HG02884 (cell line): Measurements from ENCODE around the gene OR52M1.
"Not testable (repeated sequence)": the region's sequence is repeated elsewhere in the genome, so short reads cannot be mapped to it uniquely, and the experiment has no call there.

ENCODE experiments used
- ATAC-seq: cut with Tn5 transposase; IDR thresholded peaks from one replicate; pipeline ENCODE4 v1.9.1; 2021; ENCODE audit warnings: mild to moderate bottlenecking, moderate library complexity; ENCODE audit not compliant: unreplicated experiment

Gene OR52M1, protein sequence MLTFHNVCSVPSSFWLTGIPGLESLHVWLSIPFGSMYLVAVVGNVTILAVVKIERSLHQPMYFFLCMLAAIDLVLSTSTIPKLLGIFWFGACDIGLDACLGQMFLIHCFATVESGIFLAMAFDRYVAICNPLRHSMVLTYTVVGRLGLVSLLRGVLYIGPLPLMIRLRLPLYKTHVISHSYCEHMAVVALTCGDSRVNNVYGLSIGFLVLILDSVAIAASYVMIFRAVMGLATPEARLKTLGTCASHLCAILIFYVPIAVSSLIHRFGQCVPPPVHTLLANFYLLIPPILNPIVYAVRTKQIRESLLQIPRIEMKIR

DNA sequence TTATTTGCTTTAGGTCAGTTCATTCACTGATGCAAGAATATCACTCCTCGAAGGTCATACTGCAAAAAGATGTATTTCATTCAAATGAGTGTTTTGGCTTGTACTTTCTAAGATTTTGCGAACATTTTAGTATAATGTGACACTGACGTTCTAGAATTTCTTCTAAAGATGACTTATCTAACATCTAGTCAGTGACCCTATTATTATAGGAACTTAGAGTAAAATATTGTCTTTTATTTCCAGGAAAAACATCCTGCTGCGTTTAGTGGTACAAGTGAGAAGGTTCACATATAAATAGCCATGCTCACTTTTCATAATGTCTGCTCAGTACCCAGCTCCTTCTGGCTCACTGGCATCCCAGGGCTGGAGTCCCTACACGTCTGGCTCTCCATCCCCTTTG is at the start of gene OR52M1:
TSS of gene OR52M1 (plus strand) at position 301 of the 400 bp plus-strand sequence. CDS start at position 301, 0 bp downstream.
- no peak for ATAC-seq

DNA sequence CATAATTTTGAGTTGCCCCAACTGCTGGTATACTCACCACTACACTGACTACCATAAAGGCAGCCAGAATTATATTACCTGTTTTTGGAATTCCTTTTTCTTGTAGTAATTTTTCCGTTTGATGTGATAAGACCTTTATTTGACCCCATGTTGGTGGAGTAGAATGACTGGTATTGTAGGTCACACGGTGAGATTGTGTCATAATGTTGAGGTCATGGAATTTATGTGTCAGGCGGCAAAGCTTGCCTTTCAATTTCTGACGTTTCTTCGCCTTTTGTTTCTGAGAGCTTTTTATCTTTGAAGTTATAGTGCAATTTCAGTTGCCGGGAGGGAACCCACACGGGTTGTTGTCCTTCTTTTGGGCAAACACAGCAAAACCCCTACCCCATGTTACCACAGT is 49.5 kb upstream of the OR52M1 start:
- ATAC-seq = no peak

DNA sequence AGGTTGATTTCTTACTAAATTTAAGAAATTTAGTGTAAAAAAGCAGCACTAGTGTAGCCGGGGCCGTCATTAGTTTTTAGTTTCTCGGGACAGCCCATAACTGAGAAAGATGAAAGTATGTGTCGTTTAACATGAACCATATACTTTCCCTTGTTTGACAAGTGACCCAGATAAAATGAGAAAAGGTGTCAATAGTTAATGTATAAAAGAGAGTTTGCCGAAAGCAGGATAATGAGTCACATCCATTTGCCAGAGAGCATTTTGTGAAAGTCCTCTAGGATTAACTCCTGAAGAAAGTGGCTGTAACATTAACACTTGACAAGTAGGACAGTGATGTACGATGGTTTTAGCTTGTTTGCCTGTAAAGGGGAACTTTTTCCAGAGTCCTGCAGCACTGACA is 49.0 kb upstream of the OR52M1 start:
- ATAC-seq = no peak

DNA sequence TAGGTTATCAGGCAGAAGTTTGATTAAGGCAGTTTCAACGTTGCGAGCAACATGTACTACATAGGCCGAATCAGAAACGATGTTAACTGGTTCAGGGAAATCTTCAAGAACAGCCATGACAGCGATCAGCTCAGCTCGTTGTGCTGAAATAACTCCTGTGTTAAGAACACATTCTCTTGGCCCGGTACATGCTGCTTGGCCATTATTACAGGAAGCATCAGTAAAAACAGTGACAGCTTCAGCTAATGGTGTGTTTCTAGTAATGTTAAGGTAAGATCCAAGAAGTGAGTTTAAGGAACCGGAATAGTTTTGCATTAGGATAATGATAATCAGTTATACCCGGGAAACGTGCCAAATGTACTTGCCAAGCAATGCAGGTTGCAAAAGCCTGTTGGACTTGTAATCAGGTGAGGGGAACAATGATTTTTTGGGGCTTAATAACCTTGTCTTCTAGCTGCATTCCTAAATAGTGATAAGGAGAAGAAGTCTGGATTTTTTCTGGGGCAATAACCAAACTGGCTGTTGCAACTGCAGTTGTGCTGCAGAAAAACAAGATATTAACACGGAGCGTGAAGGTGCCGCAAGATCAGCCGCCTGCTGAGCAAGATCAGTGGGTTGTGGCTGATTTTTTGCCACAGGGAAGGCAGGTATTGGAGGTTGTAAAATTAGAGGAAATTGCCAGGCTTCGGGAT is 48.3 kb upstream of the OR52M1 start:
- ATAC-seq = no peak

DNA sequence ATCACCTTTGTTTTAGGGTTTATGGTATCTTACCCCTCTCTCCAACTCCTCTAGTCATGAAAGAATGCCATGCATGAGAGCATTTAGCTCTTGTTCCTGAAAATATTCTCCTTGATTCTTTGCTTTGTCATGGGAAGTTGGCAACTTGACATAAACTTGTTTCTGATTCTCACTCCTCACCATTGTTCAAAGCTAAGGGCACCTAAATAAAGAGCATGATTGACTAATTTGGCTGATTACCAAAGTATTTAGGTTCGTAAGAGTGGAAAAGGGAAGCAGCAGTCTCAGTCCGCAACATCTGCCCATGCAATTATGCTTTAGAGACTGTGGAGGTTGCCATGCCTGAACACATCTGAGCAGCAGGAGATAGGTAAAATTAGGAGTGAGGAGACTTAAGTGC is 36.1 kb upstream of the OR52M1 start:
- no peak for ATAC-seq

DNA sequence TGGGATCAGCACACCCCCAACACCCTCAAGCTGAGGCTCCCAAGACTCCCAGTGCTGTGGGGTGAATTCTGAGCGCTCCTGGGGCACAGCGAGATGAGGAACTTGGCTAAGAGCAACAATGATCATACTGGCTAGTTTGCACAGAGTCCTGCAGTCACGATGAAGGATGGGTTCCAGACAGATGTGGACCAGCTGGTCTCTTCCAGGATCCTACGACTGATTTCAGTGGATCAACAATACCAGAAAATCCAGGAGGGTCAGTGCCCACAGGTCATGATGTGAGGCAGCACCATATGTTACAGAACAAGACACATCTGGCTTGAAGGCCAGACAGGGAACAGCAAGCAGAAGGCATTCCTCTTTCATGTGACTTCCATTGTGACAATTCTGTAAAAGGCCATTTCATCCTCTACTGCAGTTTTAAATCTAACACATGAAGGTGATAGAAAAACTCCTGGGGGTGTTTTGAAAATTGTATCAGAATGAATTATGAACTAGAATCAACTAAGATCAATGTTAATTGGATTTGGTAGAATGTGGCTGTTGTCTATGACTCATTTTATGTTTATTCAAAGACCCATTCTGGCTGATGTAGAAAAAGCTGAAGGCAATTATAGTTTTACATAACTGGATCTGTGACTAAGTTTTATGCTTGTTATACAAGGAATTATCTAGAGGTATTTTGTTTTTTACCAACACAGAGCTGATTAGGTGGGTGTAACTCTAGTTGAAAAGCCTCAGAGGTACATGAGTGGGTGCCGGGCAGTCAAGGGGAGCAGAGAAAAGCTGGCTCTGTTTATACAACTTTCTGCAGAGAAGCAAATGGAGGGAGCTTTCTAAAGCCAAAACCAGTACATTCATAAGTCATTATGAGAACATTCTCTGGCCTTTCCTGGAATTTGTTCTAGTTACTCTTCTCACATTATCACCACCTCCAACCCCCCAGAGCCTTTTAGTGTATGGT is 33.4 kb upstream of the OR52M1 start:
- no peak for ATAC-seq

DNA sequence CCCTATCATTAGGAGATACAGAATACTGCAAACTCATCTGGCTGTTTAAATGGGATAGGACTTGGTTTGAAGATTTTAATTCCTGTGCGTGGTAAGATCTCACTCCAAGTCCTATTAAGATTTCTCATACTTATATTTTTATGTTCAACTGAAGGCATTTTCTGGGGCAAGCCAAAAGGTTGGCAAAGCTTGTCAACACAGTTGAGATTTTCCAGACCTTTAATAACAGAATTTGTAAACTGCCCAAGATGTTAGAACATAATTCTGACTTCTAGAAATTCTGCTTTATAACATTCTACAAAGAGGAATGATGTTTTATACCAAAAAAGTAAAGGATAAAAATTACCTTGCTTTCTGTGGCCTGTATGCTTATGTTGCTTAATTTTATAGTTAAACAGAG is 30.8 kb upstream of the OR52M1 start:
- ATAC-seq = no peak

DNA sequence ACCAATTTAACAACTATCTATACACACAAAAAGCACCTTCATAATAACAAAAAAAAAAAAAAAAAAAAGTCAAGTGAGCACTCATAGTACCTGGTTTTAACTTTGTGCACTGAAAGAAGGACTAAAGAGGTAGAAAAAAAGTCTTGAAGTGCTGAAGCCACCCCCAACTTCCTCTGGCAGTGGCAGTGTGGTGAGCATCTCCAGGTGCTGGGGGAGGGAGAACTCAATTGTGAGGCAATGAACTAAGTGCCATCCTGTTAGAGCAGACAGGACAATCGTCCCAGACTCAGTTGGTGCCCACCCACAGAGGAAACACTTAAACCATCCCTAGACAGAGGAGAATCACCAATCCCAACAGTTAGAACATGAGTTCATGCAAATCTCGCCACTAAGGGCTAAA is 22.7 kb upstream of the OR52M1 start:
- ATAC-seq = no peak

DNA sequence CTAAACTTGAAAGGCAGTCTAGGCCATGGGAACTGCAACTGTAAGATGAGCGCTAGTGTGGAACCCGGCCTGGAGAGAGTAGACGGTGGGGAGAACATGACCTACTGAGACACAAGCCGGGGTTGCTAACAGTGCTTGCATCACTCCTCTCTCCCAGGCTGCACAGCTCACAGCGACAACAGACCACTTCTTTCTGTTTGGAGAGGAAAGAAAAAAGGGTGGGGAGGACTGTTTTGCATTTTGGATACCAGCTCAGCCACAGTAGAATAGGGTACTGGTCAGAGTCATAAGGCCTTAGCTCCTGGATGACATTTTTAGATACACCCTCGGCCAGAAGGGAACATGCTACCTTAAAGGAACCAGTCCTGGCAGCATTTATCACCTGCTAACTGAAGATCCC is 22.2 kb upstream of the OR52M1 start:
- ATAC-seq = no peak

DNA sequence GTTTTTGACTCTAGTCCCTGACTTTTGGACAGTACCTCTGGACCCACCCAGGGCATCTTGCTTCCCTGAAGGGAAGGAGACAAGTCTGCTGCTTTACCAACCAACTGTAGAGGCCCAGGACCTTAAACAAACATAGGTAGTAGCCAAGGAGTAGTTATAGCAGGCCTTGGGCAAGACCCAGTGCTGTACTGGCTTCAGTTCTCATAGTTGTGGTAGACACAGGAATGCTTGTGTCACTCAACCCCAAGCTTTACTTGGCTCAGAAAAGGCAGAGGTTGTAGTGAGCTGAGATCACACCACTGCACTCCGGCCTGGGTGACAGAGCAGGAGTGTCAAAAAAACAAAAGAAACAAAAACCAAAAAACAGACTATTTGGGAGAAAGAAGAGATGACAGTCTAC is 21.3 kb upstream of the OR52M1 start:
- ATAC-seq = no peak

DNA sequence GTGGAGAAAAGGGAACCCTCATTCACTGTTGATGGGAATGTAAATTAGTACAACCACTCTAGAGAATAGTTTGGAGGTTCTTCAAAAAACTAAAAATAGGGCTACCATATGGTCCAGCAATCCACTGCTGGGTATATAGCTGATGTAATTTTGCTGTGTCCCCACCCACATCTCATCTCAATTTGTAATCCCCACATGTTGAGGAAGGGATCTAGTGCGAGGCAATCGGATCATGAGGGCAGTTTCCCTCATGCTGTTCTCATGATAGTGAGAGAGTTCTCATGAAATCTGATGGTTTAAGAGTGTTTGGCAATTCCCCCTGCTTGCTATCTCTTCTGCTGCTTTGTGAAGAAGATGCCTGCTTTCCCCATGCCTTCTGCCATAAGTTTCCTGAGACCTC is 17.1 kb upstream of the OR52M1 start:
- no peak for ATAC-seq

DNA sequence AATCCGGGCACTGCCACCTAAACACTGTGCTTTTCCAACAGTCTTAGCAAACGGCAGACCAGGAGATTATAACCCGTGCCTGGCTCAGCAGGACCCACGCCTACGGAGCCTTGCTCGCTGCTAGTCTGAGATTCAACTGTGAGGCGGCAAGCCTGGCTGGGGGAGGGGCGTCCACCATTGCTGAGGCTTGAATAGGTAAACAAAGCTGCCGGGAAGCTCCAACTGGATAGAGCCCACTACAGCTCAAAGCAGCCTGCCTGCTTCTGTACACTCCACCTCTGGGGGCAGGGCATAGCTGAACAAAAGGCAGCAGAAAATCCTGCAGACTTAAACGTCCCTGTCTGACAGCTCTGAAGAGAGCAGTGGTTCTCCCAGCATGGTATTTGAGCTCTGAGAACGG is 13.3 kb upstream of the OR52M1 start:
- not testable (repeated sequence) for ATAC-seq

DNA sequence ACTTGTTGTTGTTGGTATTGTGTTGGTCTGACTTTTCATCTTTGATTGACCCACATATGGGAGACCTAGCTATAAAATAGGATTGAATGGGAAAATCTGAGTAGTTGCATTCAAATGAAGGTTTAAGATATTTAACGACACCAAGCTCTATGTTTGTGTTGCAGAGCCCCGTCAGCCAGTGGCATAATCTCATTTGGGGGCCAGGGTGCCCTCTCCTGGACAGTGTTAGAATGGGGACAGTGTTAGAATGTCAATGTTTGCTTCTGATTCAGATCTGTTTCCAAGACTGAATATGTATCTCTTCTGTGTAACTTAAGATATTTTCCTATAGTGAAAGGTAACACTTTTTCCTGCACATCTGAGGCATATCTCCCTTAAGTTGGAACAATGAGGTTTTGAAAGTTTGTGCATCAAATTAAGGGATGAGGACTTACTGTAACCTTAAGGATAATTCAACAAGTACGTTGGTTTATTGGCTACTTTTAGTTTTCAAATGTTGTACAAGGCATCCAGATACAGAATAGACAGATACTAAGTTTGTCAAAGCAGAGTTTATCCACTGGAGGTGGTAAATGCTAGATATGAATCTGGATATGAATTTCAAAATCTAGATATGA is 5.3 kb upstream of the OR52M1 start:
- ATAC-seq = peak; percentile 74

DNA sequence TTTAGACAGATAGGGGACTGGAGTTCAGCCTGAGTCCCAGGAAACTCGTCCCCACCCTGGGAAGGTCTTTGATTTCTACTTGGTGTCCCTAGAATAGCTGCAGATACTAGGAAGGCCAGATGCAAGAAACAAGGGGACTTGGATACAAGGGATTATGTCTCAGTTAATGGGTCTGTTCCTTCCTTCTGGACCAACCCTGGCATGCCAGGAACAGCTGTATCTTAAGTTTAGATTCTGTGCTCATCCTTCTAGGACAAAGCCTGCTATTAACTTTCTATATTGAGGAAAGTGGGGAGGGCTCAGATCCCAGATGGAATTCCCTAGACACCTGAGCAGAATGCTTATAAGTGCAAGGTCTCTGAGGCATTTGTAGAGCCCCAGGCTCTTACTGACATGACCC is 3.9 kb upstream of the OR52M1 start:
- no peak for ATAC-seq

DNA sequence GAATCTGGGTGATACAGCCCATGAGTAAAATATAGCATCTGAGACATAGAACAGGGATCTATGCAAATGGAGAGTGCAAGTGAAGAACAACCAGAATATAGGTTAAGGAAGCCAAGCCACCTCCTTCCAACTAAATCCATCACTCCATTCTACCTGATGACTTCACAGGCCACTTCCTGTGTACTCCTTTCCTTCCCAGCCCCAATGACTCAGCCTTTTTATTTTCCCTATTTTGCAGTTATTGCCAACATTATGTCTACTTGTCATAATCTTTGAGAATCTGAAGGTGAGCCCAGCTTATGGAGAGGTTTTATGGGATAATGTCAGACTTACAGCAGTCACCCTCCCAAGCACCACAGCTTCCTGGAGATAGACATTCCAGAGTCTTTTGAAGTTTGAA is 1.4 kb upstream of the OR52M1 start:
- no peak for ATAC-seq

DNA sequence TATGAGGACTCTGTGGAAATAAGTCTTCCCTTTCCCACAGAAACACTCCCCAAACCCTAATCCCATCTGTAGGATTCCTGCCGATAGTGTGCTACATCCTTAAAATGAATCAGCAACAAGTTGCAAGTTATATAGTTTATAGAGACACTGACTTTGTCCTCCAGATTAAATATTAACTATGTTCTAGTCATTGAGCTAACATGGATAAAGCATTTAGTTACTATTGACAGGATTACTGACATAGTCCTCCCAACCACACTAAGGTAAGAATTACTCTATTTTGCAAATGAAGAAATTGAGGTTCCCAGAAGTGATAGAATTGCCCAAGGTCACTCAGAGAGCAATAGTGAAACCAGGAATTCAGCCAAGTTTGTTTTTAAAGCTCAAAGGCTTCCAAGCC is 1.9 kb downstream of the OR52M1 start:
- ATAC-seq = no peak

DNA sequence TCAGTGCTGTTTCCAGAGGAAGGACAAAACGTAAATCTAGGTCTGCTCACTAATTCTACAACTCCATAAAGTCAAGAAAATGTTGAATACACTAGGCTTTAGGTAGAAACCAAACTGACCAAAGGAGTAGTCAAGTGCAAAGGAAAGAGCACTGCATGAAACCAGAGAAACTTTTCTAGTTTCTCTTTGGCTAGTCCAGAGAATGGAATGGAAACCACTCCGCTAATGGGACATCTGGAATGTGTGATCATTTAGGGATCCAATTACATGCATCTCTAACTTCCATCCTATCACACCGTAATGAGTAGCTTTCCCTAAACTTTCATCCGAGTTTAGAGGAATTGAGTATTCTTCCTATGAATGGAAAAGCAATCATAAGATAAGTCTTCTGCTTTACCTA is 2.4 kb downstream of the OR52M1 start:
- ATAC-seq = no peak

DNA sequence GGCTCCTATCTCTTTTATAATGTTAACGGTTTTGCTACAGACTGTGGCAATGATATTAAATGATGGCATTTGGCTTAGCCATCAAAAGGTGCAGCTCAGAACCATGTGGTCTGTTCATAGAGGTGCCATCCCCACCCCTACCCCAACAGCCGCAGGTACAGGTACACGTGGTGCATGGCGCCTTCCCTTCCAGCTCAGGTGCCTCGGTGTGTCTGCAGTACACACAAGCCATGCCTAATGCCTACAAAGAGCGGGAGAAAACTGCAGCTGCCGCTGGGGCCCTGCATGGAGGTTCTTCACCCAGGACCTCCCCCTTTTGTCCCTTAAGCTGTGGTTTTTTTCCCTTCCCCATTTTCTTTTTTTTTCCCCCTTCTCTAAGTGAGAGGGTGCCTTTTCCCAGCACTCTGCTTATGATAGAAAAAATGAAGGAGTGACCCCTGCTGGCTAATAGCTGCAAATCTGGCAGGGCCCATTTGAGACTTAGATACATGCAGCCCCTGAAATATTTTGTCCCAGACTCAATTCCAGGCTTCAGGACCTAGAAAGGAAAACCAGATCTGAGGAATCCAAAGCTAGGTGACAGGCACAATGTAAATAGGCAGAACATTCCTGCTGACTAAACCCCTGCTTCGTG is 6.5 kb downstream of the OR52M1 start:
- ATAC-seq = no peak

DNA sequence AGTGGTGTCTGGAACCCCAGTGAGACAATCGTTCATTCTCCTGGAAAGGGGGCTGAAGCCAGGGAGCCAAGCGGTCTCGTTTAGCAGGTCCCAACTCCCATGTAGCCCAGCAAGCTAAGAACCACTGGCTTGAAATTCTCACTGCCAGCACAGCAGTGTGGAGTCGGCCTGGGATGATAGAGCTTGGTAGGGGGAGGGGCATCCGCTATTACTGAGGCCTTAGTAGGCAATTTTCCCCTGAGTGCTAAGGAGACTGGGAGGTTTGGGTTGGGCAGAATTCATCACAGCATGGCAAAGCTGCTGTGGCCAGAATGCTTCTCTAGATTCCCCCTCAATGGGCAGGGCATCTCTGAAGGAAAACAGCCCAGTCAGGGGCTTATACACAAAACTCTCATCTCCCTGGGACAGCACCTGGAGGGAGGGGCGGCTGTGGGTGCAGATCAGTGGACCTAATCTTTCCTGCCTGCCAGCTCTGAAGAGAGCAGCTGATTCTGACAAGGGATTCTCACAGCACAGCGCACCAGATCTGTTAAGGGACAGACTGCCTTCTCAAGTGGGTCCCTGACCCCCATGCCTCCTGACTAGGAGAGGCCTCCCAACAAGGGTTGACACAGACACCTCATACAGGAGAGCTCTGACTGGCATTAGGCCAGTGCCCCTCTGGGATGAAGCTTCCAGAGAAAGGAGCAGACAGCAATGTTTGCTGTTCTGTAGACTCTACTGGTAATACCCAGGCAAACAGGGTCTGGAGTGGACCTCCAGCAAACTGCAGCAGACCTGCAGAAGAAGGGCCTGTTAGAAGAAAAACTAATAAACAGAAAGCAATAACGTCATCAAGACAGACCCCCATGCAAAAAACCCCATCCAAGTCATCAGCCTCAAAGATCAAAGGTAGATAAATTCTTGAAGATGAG is 14.8 kb downstream of the OR52M1 start:
- ATAC-seq = no peak

DNA sequence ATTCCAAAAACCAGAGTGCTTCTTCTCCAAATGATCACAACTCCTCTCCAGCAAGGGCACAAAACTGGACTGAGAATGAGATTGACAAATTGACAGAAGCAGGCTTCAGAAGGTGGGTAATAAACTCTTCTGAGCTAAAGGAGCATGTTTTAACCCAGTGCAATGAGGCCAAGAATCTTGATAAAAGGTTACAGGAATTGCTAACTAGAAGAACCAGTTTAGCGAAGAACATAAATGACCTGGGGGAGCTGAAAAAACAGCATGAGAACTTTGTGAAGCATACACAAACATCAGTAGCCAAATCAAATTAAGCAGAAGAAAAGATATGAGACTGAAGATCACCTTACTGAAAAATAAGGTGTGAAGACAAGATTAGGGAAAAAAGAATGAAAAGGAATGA is 15.5 kb downstream of the OR52M1 start:
- ATAC-seq = no peak
